ENCODE results near the gene RNF145. TPM values are rescaled to one million over a fixed set of nuclear protein-coding genes. Genes with fewer than 3 reads are reported as not detected.

The RNF145 gene, protein sequence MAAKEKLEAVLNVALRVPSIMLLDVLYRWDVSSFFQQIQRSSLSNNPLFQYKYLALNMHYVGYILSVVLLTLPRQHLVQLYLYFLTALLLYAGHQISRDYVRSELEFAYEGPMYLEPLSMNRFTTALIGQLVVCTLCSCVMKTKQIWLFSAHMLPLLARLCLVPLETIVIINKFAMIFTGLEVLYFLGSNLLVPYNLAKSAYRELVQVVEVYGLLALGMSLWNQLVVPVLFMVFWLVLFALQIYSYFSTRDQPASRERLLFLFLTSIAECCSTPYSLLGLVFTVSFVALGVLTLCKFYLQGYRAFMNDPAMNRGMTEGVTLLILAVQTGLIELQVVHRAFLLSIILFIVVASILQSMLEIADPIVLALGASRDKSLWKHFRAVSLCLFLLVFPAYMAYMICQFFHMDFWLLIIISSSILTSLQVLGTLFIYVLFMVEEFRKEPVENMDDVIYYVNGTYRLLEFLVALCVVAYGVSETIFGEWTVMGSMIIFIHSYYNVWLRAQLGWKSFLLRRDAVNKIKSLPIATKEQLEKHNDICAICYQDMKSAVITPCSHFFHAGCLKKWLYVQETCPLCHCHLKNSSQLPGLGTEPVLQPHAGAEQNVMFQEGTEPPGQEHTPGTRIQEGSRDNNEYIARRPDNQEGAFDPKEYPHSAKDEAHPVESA
- total RNA-seq (10 to 100 TPM in 4 of 5 donors, 1 to 10 TPM in 1; 7.0 to 96.9 (median 68.8) TPM), polyA plus RNA-seq (10 to 100 TPM; 17.5 to 42.7 (median 24.3) TPM)
- long read RNA-seq, donor 1, partial matches to known transcripts = 0 of 4 reads
- long read RNA-seq, donor 1, other reads (novel, unspliced or antisense) = 0 of 4 reads
- long read RNA-seq, donor 2, partial matches to known transcripts = 0 of 7 reads
- long read RNA-seq, donor 2, other reads (novel, unspliced or antisense) = 0 of 7 reads
- long read RNA-seq, donor 3, partial matches to known transcripts = 0 of 6 reads
- long read RNA-seq, donor 3, other reads (novel, unspliced or antisense) = 0 of 6 reads
- long read RNA-seq, donor 4, partial matches to known transcripts = 0 of 1 reads
- long read RNA-seq, donor 4, other reads (novel, unspliced or antisense) = 0 of 1 reads
- long read RNA-seq, donor 5, transcript RNF145-202 (11 exons, 3,613 nt) = major isoform, 7 of 12 reads
- long read RNA-seq, donor 5, partial matches to known transcripts = 5 of 12 reads
- long read RNA-seq, donor 5, other reads (novel, unspliced or antisense) = 0 of 12 reads
- long read RNA-seq, donor 6, transcript RNF145-202 (11 exons, 3,613 nt) = major isoform, 11 of 116 reads
- long read RNA-seq, donor 6, transcript RNF145-204 (2 exons, 1,940 nt) = minor isoform, 7 of 116 reads
- long read RNA-seq, donor 6, partial matches to known transcripts = 97 of 116 reads
- long read RNA-seq, donor 6, other reads (novel, unspliced or antisense) = 0 of 116 reads
- long read RNA-seq, donor 7, partial matches to known transcripts = 10 of 15 reads
- long read RNA-seq, donor 7, other reads (novel, unspliced or antisense) = 0 of 15 reads
- long read RNA-seq, donor 8, partial matches to known transcripts = 0 of 5 reads
- long read RNA-seq, donor 8, other reads (novel, unspliced or antisense) = 0 of 5 reads
- long read RNA-seq, donor 9, partial matches to known transcripts = 12 of 15 reads
- long read RNA-seq, donor 9, other reads (novel, unspliced or antisense) = 0 of 15 reads
- long read RNA-seq, donor 10, partial matches to known transcripts = 0 of 2 reads
- long read RNA-seq, donor 10, other reads (novel, unspliced or antisense) = 0 of 2 reads

DNA sequence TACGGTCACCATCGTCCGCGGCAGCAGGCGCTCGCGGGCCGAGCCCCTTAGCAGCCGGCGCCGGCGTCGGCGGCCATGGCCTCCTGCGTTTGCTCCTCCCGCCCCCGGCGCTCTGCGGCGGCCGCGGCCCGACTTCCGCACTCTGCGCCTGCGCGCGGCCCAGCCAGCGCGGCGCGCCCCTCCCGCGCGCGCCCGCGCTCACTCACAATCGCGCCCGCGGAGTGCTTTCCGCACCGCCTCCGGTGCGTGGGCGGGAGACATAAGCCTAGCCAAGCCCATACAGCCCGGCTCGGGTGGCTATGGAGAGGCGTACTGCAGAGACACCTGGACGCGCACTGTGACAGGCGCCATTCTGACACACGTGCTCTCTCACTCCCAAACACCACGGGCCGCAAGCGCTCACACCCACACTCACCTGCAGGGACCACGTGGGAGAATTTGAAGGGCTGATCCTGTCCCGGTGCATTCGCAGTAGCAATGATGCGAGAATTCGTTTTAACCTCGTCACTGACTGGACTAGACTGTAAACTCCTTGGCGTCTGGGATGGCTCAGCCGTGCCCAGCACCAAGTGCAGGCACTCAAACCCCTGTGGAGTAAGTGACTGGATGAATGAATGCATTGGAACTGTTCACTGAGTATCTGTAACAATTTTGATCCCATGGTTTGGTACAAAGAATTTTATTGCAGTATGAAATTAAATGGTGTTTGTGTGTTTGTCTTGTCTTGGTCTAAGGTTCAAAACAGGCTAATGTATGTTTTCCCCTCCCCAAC is at the start of gene RNF145:
Gene RNF145, minus strand, starts transcription at position 116 of the 772 bp plus-strand sequence. CDS start 5,936 bp downstream, outside the sequence.
- peak within 1 kb of the TSS; percentile 85 to 94 (median 89) for H3K4me3 ChIP-seq
- peak within 1 kb of the TSS; percentile 94 to 99 (median 97) for H3K27ac ChIP-seq
- intact Hi-C loops (cut with DNase I; ENCODE audit: low total_unique reads) = no loop called here
- H3K27me3 ChIP-seq = no peaks in the 10 kb centered on the region
- no peaks in the 10 kb centered on the region for H3K9me3 ChIP-seq
- peaks cover 30 to 53% (median 40%) of the 10 kb centered on the region in 4 donors for H3K4me1 ChIP-seq
- H3K36me3 ChIP-seq = no peaks in the 10 kb centered on the region
- 0 to 2% (median 1%) methylated on average over 13 to 65 of the region's 65 CpGs for WGBS, 5 donors
- peak; percentile 88 to 94 for DNase-seq
- TF ChIP-seq EP300 (IDR thresholded peaks at IDR 0.05) = no peak
- peak; percentile 11 to 82 (median 65) for TF ChIP-seq POLR2AphosphoS5 (IDR thresholded peaks at IDR 0.05)

DNA sequence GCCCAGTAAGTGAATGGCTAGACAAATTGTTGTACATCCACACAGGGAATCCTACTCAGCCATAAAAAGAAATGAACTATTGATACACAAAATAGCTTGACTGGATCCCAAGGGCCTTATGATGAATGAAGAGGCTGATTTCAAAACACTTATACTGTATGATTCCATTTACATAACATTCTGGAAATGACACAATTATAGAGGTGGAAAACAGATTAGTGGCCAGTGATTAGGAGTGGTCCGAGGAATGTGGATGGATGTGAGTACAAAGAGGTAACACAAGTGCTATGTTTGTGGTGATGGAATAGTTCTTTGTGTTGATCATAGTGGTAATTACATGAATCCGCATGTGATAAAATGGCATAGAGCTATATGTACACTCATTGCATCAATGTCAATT is 49.0 kb upstream of the RNF145 start:
- Histone ChIP-seq H3K4me3 (no peak overlapping the region), H3K36me3 (no peaks in the 10 kb centered on the region), H3K9me3 (no peaks in the 10 kb centered on the region), H3K27ac (no peak overlapping the region), H3K4me1 (peaks cover 0 to 7% (median 5%) of the 10 kb centered on the region in 4 donors), H3K27me3 (peaks cover 0 to 12% (median 0%) of the 10 kb centered on the region in 3 donors)
- intact Hi-C loops (cut with DNase I; ENCODE audit: low total_unique reads) = no loop called here
- TF ChIP-seq, protein P1, sequence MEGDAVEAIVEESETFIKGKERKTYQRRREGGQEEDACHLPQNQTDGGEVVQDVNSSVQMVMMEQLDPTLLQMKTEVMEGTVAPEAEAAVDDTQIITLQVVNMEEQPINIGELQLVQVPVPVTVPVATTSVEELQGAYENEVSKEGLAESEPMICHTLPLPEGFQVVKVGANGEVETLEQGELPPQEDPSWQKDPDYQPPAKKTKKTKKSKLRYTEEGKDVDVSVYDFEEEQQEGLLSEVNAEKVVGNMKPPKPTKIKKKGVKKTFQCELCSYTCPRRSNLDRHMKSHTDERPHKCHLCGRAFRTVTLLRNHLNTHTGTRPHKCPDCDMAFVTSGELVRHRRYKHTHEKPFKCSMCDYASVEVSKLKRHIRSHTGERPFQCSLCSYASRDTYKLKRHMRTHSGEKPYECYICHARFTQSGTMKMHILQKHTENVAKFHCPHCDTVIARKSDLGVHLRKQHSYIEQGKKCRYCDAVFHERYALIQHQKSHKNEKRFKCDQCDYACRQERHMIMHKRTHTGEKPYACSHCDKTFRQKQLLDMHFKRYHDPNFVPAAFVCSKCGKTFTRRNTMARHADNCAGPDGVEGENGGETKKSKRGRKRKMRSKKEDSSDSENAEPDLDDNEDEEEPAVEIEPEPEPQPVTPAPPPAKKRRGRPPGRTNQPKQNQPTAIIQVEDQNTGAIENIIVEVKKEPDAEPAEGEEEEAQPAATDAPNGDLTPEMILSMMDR (IDR thresholded peaks at IDR 0.05) = no peak
- TF ChIP-seq POLR2AphosphoS5 (IDR thresholded peaks at IDR 0.05) = no peak
- no peak for TF ChIP-seq EP300 (IDR thresholded peaks at IDR 0.05)
- TF ChIP-seq POLR2A (IDR thresholded peaks at IDR 0.05) = no peak
- WGBS, 5 donors = 85 to 91% (median 88%) methylated on average over 2 of the region's 2 CpGs
- no peak for DNase-seq

DNA sequence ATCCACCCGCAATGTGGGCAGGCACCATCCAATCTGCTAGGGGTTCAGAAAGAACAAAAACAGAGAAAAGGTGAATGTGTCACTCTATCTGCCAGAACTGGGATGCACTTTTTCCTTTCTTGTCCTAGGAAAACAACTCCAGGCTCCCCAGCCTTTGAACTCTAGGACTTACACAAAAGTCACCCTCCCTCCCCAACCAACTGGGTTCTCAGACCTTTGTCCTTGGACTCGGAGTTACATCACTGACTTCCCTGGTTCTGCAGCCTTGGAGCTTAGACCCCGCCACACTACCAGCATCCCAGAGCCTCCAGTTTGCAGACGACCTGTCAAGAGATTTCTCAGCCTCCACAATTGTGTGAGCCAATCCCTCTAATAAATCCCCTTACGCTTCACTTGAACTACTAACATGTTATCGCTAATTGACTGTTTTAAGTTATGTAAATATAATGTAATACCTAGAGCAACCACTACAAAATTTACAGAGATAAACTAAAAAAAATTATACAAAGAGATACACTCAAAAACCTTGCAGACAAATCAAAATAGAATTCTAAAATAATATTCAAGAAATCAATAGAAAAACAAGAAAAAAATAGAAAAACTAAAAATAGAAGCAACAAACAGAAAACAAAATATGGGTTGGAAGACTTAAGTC is 48.4 kb upstream of the RNF145 start:
- Histone ChIP-seq H3K9me3 (no peaks in the 10 kb centered on the region), H3K27ac (no peak overlapping the region), H3K4me1 (peaks cover 0 to 7% (median 5%) of the 10 kb centered on the region in 4 donors), H3K36me3 (no peaks in the 10 kb centered on the region), H3K27me3 (peaks cover 0 to 12% (median 0%) of the 10 kb centered on the region in 3 donors), H3K4me3 (no peak overlapping the region)
- WGBS, 5 donors = 71 to 79% (median 74%) methylated on average over 6 of the region's 6 CpGs
- DNase-seq = no peak
- intact Hi-C loops (cut with DNase I; ENCODE audit: low total_unique reads) = no loop called here
- TF ChIP-seq POLR2A (IDR thresholded peaks at IDR 0.05) = no peak
- TF ChIP-seq, protein P1 (IDR thresholded peaks at IDR 0.05) = peak in 1 of 7 experiments; percentile 24
